Measurements from ENCODE around the gene CDYL2.

- no peak for TF ChIP-seq CTCF (IDR thresholded peaks at IDR 0.05)
- TF ChIP-seq JAZF1 (CRISPR knock-in tag; IDR thresholded peaks at IDR 0.05), result no peak
Measured at GRCh38 chr16:80831039-80831438, 26.6 kb upstream of the CDYL2 start.
